Measurements from ENCODE around the gene FAM193A.
"Not testable (repeated sequence)": the region's sequence is repeated elsewhere in the genome, so short reads cannot be mapped to it uniquely, and the experiment has no call there.

FAM193A gene

DNA sequence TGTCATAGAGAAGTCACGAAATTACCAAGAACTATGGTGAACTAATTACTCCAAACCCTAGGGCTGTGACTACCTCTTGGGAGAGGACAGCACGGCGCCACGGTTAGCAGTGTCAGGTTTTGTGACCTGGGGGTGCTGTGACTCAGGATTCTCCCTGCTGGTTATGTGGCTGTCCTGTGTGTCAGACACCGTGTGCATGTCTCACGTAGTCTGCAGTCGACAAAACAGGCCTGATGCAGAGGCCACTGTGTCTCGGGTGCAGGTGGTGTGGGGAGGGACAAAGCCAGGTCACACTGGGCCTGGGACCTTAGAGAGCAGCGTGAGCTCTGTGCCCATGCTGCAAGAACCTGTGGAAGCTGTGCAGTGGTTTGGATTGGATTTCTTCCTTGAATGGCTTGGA lies 185.6 kb downstream of the FAM193A start:
- DNase-seq (ENCODE audit: low spot score) = no peak
- in situ Hi-C loops (cut with MboI; ENCODE audit: low sequenced_read_pairs, unreplicated experiment) = no loop called here
- TF ChIP-seq, protein P1, sequence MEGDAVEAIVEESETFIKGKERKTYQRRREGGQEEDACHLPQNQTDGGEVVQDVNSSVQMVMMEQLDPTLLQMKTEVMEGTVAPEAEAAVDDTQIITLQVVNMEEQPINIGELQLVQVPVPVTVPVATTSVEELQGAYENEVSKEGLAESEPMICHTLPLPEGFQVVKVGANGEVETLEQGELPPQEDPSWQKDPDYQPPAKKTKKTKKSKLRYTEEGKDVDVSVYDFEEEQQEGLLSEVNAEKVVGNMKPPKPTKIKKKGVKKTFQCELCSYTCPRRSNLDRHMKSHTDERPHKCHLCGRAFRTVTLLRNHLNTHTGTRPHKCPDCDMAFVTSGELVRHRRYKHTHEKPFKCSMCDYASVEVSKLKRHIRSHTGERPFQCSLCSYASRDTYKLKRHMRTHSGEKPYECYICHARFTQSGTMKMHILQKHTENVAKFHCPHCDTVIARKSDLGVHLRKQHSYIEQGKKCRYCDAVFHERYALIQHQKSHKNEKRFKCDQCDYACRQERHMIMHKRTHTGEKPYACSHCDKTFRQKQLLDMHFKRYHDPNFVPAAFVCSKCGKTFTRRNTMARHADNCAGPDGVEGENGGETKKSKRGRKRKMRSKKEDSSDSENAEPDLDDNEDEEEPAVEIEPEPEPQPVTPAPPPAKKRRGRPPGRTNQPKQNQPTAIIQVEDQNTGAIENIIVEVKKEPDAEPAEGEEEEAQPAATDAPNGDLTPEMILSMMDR (IDR thresholded peaks at IDR 0.05; ENCODE audit: borderline replicate concordance, control extremely low read depth, extremely low read depth, insufficient read depth, missing control alignments) = no peak

DNA sequence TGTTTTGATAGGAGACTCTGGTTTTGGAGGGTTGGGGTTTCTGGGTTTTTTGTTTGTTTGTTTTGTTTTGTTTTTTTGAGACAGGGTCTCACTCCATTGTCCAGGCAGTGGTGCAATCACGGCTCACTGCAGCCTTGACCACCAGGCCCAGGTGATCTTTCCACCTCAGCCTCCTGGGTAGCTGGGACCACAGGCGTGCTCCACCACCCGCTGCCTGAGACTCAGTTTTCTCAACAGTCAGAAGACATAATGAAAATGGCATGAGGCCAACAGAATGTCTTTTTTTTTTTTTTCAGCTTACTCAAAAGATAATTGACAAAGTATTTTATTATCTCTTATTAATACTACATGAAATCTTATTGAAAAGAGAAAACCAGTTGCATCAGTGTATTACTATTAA lies 187.3 kb downstream of the FAM193A start:
- TF ChIP-seq, protein P1 (IDR thresholded peaks at IDR 0.05; ENCODE audit: borderline replicate concordance, control extremely low read depth, extremely low read depth, insufficient read depth, missing control alignments) = no peak
- in situ Hi-C loops (cut with MboI; ENCODE audit: low sequenced_read_pairs, unreplicated experiment) = no loop called here
- no peak for DNase-seq (ENCODE audit: low spot score)

DNA sequence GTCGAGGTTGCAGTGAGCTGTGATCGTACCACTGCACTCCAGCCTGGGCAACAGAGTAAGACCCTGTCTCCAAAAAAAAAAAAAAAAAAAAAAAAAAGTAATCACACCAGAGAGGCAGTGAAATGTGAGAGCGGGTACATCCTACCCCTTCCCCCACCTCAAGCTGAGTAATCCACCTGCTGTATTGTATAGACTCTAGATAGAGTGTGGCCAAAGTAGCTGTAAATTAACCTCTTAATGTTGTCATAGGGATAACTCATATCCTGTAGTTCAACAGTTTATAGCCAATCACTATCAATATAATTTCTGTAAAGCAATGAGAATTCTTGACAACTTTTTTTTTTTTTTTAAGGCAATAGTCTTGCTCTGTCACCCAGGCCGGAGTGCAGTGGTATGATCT lies 188.9 kb downstream of the FAM193A start:
- no peak for DNase-seq (ENCODE audit: low spot score)
- TF ChIP-seq, protein P1 (IDR thresholded peaks at IDR 0.05; ENCODE audit: borderline replicate concordance, control extremely low read depth, extremely low read depth, insufficient read depth, missing control alignments) = no peak
- in situ Hi-C loops (cut with MboI; ENCODE audit: low sequenced_read_pairs, unreplicated experiment) = no loop called here

DNA sequence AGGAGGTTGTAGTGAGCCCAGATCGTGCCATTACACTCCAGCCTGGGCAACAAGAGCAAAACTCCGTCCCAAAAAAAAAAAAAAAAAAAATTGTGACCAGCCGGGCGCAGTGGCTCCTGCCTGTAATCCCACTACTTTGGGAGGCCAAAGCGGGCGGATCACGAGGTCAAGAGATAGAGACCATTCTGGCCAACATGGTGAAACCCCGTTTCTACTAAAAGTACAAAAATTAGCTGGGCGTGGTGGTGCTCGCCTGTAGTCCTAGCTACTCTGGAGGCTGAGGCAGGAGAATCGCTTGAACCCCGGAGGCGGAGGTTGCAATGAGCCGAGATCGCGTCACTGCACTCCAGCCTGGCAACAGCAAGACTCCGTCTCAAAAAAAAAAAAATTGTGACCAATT lies 190.4 kb downstream of the FAM193A start:
- in situ Hi-C loops (cut with MboI; ENCODE audit: low sequenced_read_pairs, unreplicated experiment); DNase-seq (ENCODE audit: low spot score): not testable (repeated sequence)

DNA sequence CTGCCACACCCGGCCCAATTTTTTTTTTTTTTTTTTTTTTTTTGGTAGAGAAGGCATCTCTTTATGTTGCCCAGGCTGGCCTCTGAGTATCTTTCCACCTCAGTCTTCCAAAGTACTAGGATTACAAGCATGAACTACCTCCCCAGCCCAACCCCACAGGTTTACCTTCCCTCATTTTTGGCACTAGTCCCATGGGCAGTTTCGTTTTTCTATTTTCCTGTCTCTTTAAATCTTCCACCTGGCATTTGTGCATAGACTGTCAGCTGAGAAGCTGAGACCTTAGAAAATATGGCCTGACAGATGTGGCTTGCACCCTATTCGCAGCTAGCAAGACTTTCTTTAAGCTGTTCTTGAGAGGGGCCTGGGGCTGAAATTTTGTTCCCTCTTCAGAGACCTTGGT lies 191.8 kb downstream of the FAM193A start:
- no peak for DNase-seq (ENCODE audit: low spot score)
- TF ChIP-seq, protein P1 (IDR thresholded peaks at IDR 0.05; ENCODE audit: borderline replicate concordance, control extremely low read depth, extremely low read depth, insufficient read depth, missing control alignments) = no peak
- in situ Hi-C loops (cut with MboI; ENCODE audit: low sequenced_read_pairs, unreplicated experiment) = no loop called here

DNA sequence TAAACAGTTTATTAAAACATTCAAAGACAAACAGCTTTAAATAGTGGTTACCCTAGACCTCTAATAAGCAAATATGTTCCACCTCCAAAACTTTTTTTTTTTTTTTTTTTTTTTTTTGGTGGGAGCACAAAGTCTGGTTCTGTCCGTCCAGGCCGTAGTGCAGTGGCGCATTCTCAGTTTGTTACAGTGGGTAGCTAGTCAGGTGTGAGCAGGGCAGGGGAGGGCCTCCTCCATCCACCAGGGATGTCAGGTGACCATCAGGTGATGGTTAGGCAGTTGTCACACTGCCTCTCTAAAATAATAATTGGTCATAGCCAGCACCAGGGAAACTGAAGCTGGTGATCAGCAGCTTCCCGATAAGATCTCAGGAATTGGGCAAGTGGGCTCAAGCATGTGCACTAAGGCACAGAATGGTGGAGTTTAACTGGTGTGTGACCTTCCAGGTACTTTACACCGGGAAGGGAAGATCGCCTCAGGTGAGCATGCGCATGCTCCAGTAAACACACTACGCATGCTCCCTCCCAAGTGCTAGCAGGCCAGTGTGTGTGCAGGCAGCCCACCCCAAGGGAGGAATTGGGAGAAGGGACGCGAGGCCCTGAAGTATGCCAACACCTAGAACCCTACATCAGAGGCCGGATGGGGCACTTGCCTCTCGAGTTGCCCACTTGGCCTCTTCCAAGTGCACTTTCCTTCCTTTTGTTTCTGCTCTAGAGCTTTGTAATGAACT lies 192.5 kb downstream of the FAM193A start:
- TF ChIP-seq, protein P1 (IDR thresholded peaks at IDR 0.05; ENCODE audit: borderline replicate concordance, control extremely low read depth, extremely low read depth, insufficient read depth, missing control alignments) = no peak
- DNase-seq (ENCODE audit: low spot score) = no peak
- in situ Hi-C loops (cut with MboI; ENCODE audit: low sequenced_read_pairs, unreplicated experiment) = no loop called here

DNA sequence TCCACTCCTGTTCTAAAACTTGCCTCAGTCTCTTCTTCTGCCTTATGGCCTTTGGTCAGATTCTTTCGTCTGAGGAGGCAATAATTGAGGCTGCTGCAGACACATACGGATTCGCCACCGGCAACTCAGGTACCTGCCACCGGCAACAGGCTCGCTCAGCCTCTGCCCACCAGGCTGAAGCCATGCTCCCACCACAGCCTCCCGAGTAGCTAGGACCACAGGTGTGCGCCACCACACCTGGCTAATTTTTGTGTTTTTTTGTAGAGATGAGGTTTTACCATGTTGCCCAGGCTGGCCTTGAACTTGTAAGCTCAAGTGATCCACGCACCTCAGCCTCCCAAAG lies 193.1 kb downstream of the FAM193A start:
- in situ Hi-C loops (cut with MboI; ENCODE audit: low sequenced_read_pairs, unreplicated experiment) = no loop called here
- TF ChIP-seq, protein P1 (IDR thresholded peaks at IDR 0.05; ENCODE audit: borderline replicate concordance, control extremely low read depth, extremely low read depth, insufficient read depth, missing control alignments) = no peak
- no peak for DNase-seq (ENCODE audit: low spot score)

Measured in GM13976 (cell line).